DND-41 (cell line): ENCODE results near the gene ITSN1.

Experiments used
- CTCF ChIP-seq: IDR thresholded peaks from 2 replicates; pipeline ENCODE4 v1.5.1; 2012; ENCODE audit warnings: borderline replicate concordance, low read length, moderate library complexity, mild to moderate bottlenecking; ENCODE audit not compliant: poor library complexity, severe bottlenecking; ENCODE audit errors: extremely low read depth
- EZH2 ChIP-seq: IDR thresholded peaks from 3 replicates; pipeline ENCODE4 v1.6.1; 2012; ENCODE audit warnings: borderline replicate concordance, low read depth, mild to moderate bottlenecking, moderate library complexity, low read length, inconsistent platforms; ENCODE audit not compliant: severe bottlenecking

- TF ChIP-seq CTCF, result no peak
- no peak for TF ChIP-seq EZH2
These were observed 16.7 kb downstream of the ITSN1 start for GRCh38 chr21:33658919-33659567.
